ENCODE results near the gene COL6A3.

COL6A3 gene

DNA sequence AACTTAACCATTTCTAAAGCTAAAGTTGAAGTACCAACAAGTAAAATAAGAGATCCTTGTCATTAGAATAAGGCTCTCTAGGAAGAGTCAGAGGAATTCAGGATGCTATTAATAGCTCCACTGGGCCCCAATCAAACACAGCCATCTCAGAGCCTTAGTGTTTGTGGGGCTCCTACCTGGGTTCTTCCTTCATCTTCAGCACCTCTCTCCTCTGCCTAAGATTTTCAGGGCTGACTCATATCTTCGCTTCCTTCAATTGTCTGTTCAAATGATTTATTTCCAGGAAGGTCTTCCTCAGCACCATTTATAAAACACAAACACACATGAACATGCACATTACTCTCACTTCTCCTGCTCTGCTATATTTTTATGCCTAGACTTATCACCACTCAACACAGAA, 119.5 kb downstream of the COL6A3 start:
- no peak for DNase-seq

DNA sequence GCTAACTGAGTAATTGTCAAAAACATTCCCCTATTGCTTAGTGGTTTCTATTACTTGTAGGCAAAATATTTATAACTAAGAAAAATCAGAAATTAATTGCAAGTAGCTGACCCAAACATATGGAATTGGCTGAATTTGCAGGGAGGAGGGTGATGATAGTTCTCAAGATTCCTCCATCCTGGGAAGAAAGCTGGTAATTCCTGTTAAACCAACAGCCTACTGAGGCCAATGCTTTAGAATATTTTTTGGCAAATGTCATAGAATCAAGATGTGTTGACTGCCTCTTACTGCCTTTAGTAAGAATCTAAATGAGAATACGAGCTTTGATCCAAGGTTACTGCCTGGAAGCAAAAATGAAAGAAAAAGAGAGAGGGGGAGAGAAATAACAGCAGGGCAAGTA, 120.0 kb downstream of the COL6A3 start:
- DNase-seq, result no peak

DNA sequence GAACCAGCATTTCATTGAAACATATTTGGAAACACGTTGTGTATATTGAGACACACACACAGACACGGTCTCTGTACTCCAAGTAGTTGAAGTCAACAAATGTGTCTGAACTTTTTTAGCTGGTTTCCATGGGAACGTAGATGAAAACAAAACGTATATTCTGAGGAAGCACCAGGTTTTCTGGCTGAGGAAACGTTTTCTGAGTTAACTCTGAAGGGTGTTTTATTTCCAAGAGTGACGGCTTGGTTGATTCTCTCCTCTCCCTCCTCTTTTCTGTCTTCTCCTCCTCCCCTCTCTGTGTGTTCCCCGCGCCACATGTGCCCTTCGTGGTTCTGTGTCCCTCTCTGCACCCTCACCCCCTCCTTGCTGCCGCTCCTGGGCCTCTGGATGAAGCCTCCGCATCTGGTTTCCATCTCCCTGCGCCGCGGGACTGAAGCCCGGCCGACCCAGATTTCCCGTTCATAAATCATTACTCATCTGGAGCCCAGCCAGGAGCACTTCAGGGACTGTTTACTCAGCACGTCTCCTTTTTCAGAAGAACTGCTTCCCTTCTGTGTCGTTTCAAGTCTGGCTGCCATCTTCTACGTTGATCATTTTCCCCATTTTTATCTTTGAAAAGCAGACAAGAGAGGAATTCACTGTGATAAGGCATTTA, 122.7 kb downstream of the COL6A3 start:
- peak; percentile 63 for DNase-seq

DNA sequence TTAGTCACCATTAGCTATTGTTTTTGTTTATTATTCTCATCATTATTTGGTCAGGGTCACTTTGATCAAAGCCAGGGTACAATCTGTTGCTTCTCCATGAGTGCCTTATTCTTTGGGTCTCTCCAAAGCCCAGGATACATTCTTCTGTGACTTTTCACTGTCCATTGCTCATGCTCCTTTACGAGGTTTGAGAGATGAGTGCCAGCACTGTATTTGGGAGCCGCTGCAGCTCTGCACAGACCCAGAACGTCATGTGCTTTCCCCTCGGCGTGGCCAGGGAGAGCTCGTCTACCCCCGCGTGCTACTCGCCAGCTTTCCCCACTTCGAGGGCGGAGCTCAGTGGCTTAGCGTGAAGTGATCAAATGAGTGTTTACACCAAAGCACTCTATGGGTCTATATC, 123.7 kb downstream of the COL6A3 start:
- peak; percentile 11 for DNase-seq

DNA sequence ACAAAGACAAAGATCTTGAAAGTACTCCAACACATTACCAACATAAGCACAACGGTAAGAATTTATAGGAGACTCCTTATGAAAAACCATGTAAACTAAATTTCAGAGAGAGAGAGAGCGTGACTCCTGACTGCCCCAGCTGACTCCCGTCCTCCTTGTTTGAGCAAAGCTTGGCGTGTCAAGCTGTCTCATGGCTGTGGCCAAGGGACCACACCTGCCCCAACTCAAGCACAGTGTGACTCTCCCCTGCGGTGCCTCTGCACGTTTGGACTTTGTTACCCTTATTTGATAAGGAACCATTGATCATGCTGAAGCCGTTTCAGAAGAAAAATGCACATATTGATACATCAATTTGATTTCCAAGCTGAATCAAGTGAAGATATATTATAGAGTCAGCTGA, 124.8 kb downstream of the COL6A3 start:
- DNase-seq, result no peak

DNA sequence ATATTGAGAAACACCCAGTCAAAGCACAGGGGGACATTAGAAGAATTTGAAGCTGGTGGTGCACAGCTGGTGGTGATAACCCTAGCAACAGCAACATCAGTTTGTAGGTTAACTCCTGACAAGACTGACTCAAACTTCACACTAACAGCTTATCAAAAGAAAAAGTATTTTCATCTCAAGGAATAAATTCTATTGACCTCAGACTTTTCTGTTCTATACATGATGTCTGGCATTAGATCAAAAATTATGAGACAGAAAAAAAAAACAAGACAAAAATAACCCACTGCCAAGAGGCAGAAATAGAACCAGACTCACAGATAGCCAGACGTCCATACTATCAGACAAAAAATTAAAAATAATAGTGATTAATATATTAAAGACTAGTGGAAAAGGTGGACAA, 126.1 kb downstream of the COL6A3 start:
- no peak for DNase-seq

DNA sequence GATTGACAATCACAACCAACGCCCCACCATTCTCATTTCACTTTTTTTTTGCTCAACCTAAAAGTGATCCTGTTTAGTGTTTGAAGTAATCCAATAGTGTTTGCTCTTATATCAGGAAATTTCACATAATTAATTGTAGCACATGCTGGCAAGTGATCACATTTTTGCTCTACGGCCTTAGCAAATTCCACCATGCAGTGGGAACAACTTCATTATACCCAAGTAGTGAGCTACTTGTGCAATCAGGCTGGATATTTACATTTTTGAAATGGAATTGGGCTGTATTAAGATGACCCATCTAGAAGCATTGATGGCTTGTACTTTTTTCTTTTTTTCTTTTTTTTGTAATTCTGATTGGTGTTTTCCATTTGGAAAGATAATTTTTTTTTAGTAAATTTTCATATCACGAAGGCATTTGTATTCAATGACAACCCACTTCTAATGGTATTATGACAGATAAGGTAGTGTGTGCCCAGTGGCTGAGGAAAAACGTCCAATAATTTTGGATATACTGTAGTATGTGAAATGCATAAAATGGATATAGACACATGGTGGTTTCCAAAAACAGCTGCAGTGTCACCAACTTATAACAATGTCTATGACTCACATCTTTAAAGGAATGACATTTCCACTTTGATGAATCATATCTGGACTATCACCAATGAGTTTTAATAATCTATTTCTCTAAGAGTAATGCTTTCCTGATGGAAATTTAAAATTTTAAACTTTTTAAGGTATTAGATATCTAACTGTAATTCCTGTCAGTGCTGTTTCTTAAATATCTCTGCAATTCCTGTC, 130.6 kb downstream of the COL6A3 start:
- no peak for DNase-seq

DNA sequence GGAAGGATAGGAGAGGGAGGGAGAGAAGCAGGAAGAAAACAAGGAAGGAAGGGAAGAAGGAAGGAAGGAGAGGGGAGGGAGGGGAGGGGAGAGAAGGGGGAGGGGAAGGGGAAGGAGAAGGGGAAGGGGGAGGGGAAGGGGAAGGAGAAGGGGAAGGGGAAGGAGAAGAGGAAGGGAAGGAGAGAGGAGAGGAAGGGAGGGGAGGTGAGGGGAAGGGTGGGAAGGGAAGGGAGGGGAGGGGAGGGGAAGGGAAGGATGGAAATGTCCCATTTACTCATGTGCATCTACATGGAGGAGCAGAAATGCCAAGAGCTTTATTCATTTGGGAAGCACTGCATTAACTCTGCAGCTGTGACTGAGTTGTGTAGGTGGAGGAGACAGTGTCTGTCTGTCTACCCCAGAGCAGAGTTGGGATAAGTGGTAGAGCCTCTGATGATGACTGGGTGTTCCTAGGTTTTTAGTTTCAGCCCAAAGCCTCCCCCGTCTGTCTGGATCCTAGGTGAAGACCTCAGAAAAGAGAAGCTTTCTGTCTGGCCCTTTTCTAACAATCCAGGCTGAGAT, 131.3 kb downstream of the COL6A3 start:
- DNase-seq, result no peak

DNA sequence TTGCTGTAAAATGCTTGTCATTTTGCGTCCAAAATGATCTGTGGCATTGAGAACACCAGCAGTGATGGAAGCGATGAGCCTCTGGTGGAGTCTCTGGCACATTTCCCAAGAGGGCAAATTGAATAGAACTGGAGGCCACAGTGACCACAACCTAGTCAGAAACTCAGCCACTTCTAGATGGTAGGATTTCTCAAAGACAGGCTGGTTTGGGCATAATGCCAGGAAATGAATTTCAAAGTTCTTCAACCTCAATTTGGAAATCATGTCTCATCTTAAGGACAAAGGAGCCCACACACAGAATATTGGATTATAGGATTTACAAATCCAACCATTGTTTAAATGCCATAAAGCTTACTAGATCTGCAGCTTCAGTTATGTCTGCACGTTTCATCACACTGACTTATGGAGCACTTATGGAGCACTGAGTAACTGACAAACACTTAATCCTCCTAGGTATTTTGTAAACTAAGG, 132.1 kb downstream of the COL6A3 start:
- DNase-seq, result no peak

DNA sequence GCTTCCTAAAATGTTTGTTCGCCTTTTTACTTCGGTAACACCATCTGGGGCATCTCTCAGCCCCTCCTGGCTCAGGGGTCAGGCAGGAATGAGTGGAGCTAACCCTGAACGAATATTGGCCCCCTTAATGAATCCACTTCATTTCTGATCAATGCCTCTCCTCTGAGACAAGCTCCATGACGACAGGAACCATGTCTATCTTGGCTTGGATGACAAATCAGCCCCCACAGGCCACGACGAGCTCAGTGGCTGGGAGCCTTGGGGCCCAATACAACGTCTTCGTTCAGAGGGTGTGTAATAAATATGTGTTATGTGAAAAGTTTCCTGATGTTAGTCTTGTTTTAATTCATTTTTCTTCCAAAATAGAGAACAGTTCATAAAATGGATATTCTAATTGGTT, 133.0 kb downstream of the COL6A3 start:
- no peak for DNase-seq

DNA sequence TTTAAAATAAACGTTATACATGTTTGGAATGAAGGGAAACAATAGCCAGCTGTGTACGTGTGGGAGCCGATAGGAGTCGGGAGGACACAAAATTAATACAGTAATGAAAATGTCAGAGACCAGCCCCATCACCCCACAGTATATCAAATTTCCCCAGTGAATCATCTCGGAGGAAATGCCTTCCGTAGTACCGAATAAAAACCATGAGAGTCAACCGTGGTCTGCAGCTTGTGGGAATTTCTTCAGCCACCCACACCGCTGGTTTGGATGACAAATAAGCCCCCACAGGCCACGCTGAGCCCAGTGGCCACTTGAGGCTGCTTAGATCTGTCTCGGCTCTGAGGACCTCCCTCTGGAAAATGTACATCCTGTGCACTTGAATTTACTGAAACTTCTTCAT, 133.7 kb downstream of the COL6A3 start:
- no peak for DNase-seq

DNA sequence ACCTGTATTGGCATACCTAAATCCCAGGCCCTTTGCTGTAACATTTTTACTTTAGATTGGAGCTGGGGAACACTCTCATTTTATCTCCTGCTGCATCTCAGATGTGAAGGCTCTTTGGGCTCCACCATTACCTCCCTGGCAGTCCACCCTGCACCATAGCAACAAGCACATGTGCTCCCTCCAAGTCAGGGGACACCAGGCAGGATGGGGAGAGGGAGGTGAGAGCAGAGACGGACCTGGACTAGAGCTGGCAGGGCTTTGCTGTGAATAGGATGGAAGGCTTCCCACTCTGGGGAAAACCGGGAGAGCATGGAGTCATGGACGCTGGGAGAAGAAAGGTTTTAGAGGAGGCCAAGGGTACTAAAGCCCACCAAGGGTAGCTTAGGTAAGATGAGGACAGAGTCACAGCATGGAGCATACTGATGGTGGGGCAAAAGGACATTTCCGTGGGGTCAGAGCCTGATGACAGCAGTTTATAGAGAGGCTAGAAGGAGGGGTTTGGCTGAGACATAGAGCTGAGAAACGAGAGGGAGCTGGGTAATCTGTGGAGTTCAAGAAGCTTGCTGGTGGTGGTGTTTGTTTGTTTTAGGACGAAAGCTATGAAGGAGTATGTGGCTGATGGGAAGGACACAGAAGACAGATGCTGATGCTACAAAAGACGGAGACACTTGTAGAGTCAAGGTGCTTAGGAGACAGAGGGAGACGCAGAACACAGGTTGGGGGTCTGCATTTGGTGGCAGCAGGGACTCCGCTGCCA, 134.8 kb downstream of the COL6A3 start:
- DNase-seq, result no peak

DNA sequence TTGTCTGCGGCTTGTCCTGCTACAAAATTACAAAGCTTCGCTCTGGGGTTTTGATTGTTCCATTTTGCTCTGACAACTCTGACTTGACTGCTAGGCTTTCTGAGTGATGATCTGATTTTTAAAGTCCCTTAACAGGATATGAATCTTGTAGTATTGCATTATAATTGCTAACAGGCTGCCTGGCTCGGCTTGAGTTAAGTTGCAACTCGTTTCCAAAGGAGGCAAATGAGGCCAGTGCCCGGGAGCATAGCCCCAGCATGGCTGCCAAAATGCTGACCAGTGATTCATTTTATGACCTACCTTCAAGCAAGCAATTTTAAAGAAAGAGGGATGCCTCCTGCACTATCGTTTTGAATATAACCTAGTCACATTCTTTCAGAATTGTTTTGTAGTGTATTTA, 135.4 kb downstream of the COL6A3 start:
- no peak for DNase-seq

DNA sequence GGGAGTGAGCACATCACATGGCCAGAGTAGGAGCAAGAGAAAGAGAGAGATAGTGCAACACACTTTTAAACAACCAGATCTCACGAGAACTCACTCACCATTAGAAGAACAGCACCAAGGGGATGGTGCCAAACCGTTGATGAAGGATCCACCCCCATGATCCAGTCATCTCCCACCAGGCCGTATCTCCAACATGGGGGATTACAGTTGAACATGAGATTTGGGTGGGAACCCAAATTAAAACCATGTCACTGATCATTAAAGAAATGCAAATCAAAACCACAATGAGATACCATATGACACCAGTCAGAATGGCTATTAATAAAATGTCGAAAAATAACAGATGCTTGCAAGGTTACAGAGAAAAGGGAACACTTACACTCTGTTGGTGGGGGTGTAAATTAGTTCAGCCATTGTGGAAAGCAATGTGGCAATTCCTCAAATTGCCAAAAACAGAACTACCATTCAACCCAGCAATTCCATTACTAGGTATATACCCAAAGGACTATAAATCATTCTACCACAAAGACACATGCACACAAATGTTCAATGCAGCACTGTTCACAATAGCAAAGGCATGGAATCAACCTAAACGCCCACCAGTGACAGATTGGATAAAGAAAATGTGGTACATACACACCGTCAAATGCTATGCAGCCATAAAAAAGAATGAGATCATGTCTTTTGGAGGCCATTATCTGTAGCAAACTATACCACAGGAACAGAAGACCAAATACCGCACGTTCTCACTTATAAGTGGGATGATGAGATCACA, 137.1 kb downstream of the COL6A3 start:
- no peak for DNase-seq
